Peyer's patch (tissue), 4 donors: ENCODE data around the gene KIN.

Source experiments
- POLR2A ChIP-seq, 2 donors: fragments of 450-650 bp; IDR thresholded peaks; one replicate each; pipeline ENCODE4 v1.5.1; 2017; ENCODE audit warnings: antibody characterized with exemption in 2 of 2, mild to moderate bottlenecking in 2 of 2, moderate library complexity in 2 of 2
- TF ChIP-seq, protein P1 (sequence below), 6 experiments: fragments of 450-650 bp in 4 of 6; fragments of 200-600 bp in 2 of 6; sonication (generic) in 1 of 6; IDR thresholded peaks; one replicate each; pipeline ENCODE4 v1.5.1; 2017 to 2019; ENCODE audit warnings: antibody characterized with exemption in 6 of 6, mild to moderate bottlenecking in 3 of 6, moderate library complexity in 1 of 6

DNA sequence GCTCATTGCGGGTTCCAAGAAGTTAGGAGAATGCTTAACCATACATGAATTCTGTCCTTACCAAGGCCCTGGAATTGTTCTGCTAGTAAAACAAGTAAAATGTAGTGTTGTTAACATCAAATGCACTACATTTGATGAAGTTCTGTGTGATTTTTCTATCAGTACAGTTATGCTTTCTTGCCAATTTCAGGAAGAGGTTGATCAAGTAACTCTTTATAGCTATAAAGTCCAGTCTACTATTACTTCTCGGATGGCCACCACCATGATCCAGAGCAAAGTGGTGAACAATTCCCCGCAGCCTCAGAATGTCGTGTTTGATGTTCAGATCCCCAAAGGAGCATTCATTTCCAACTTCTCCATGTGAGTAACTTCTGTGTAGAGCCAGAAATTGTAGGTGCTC is 79.0 kb downstream of the KIN start:
- TF ChIP-seq, protein P1, sequence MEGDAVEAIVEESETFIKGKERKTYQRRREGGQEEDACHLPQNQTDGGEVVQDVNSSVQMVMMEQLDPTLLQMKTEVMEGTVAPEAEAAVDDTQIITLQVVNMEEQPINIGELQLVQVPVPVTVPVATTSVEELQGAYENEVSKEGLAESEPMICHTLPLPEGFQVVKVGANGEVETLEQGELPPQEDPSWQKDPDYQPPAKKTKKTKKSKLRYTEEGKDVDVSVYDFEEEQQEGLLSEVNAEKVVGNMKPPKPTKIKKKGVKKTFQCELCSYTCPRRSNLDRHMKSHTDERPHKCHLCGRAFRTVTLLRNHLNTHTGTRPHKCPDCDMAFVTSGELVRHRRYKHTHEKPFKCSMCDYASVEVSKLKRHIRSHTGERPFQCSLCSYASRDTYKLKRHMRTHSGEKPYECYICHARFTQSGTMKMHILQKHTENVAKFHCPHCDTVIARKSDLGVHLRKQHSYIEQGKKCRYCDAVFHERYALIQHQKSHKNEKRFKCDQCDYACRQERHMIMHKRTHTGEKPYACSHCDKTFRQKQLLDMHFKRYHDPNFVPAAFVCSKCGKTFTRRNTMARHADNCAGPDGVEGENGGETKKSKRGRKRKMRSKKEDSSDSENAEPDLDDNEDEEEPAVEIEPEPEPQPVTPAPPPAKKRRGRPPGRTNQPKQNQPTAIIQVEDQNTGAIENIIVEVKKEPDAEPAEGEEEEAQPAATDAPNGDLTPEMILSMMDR (IDR thresholded peaks at IDR 0.05), result no peak
- no peak for TF ChIP-seq POLR2A (IDR thresholded peaks at IDR 0.05)
